Measurements from ENCODE around the gene WDR70. TPM values are rescaled to one million over a fixed set of nuclear protein-coding genes. Genes with fewer than 3 reads are reported as not detected.
"Not testable (repeated sequence)": the region's sequence is repeated elsewhere in the genome, so short reads cannot be mapped to it uniquely, and the experiment has no call there.

The WDR70 gene
- total and polyA plus RNA-seq, 2 of the 8 experiments (the other 6 are each of a cell fraction or from before 2014, with no cell fraction given): 10.6 to 37.4 TPM

- H2BK5ac ChIP-seq (ENCODE audit: low read depth, low read length); H3K27me3 ChIP-seq (replicated peaks in 1 of 4; ENCODE audit: control insufficient read depth in 3 of 4, extremely low read depth in 1 of 4, insufficient read depth in 3 of 4, low read length in 3 of 4); H4K5ac ChIP-seq (ENCODE audit: insufficient read length, low read depth, low read length); CTCF ChIA-PET (ENCODE audit: partially characterized antibody); H4K91ac ChIP-seq (replicated peaks; ENCODE audit: insufficient read length, low read length); H2BK20ac ChIP-seq (ENCODE audit: low read length); H3K79me2 ChIP-seq (ENCODE audit: control insufficient read depth in 1 of 2, insufficient read depth in 2 of 2, low read length in 2 of 2); H3K23me2 ChIP-seq (ENCODE audit: low read depth, low read length); H3K18ac ChIP-seq (ENCODE audit: extremely low read depth, low read length); H3K79me1 ChIP-seq (ENCODE audit: low read depth, low read length); H3K27ac ChIP-seq (ENCODE audit: low read depth, low read length); H3K4me2 ChIP-seq (ENCODE audit: insufficient read depth in 1 of 2, low read depth in 2 of 2, low read length in 2 of 2); DNase-seq (ENCODE audit: low read depth in 1 of 2, low spot score in 2 of 2); H2AFZ ChIP-seq (ENCODE audit: low read length); FAIRE-seq; POLR2A ChIA-PET (ENCODE audit: partially characterized antibody); H3K4me3 ChIP-seq (ENCODE audit: extremely low read depth in 1 of 4, insufficient read depth in 2 of 4, low read depth in 3 of 4, low read length in 4 of 4); H2BK15ac ChIP-seq (ENCODE audit: low read length); H3K9ac ChIP-seq (replicated peaks in 1 of 4; ENCODE audit: extremely low read depth in 1 of 4, low read depth in 3 of 4, low read length in 3 of 4); H4K8ac ChIP-seq (ENCODE audit: extremely low read depth, insufficient read depth, low read length); H3K36me3 ChIP-seq (ENCODE audit: control insufficient read depth in 2 of 4, insufficient read depth in 4 of 4, low read length in 3 of 4); H3K56ac ChIP-seq (replicated peaks; ENCODE audit: insufficient read length, low read depth, low read length); H4K20me1 ChIP-seq (replicated peaks in 1 of 2; ENCODE audit: control insufficient read depth in 1 of 2, insufficient read depth in 2 of 2, low read length in 2 of 2); H3K23ac ChIP-seq (ENCODE audit: insufficient read length); H3K4me1 ChIP-seq (replicated peaks in 1 of 4; ENCODE audit: control insufficient read depth in 3 of 4, insufficient read depth in 4 of 4, low read length in 3 of 4); H3K4ac ChIP-seq (replicated peaks; ENCODE audit: insufficient read length, low read depth, low read length); H2BK120ac ChIP-seq (replicated peaks; ENCODE audit: low read depth, low read length); H2AK5ac ChIP-seq (ENCODE audit: low read depth, low read length); H2BK12ac ChIP-seq (ENCODE audit: low read depth, low read length); H3K14ac ChIP-seq (ENCODE audit: insufficient read length): not testable (repeated sequence)
- H3K9me3 ChIP-seq (ENCODE audit: insufficient read depth in 2 of 2, low read depth in 1 of 2, low read length in 1 of 2): peaks cover 14 to 18% of the 10 kb centered on the region in 2 experiments
- WGBS, 2 experiments (ENCODE audit: extremely low coverage in 1 of 2, insufficient coverage in 1 of 2, insufficient read length in 1 of 2, insufficient replicate concordance in 2 of 2, low coverage in 1 of 2, low lambda C conversion rate in 2 of 2, missing lambda C conversion rate in 1 of 2): 82 to 100% methylated on average over 2 to 4 of the region's 5 CpGs
These were observed 139.2 kb downstream of the WDR70 start for GRCh38 chr5:37518356-37518755.
